T-helper 2 cell (primary cell): ENCODE measurements around the gene NEUROG2.
"Not testable (repeated sequence)": the region's sequence is repeated elsewhere in the genome, so short reads cannot be mapped to it uniquely, and the experiment has no call there.

Experiments used
- DNase-seq, 5 experiments: peaks; one replicate each; pipeline versions ENCODE4 v3.0.0 to v3.0.0-alpha.2; 2012 to 2022

Gene NEUROG2

DNA sequence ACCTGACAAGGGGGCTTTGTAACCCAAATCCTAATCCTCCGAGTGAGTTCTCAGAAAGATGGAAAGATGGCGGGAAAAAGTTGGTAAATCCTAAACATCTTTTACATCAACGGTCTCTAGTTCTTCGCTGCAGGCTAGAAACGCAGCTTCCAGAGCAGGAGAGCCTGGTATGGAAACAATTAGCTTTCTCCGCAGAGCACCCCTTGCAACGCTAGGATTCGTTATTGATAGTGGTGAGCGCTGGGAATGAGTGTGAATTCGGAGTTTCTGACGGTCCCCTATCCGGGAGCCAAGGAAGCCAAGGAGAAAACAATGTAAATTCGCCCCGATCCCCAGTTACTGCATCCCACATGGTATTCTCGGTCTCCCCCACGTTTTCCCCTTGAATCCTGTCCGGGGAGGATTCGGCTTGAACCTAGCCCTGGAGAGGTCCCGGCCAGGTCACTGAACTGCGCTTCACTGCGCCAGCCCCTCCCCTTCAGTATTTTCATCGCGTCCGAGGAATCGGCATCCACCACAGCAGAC, 4.7 kb upstream of the NEUROG2 start:
- no peak for DNase-seq

DNA sequence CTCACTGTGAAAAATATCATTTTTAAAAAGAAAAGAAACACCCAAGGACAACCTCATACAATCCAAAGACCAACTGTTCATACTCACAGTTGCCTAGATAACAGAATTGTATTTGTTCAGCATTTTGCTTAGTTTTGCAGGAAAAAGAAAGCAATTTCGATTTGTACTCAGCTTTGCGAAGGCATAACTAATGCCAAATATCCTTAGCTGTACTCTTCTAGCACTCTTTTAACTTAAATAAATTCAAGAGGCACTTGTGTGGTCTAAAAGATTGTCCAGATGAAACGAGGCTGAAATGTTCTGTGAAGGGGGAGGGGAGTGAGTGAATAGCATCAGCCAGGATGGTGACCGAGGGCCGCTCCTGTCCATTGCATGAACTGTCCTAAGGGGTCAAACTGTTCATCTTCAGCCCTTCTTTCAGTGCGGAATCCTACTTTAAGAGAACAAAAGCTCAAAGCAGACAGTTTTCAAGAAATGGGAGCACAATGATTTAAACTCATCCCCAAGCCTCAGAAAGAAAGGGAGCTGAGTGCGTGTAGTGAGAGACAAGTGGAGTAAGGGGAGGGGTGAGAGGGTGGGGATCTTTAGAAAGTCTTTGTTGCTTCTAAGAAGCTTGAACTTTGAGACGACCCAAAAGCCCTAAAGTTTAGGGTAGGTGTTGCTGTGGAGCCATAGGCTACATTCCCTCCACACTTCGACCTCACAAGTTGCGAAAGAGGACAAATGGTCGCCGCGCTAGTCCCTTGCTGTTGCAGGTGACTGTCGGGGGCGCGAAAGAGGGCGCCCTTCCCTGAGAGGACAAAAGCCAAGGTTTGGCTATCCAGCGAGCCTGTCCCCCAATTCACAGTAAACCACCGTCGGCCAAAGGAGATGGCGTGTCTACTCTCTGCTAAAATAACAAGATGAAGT, 4.0 kb upstream of the NEUROG2 start:
- DNase-seq, result no peak

DNA sequence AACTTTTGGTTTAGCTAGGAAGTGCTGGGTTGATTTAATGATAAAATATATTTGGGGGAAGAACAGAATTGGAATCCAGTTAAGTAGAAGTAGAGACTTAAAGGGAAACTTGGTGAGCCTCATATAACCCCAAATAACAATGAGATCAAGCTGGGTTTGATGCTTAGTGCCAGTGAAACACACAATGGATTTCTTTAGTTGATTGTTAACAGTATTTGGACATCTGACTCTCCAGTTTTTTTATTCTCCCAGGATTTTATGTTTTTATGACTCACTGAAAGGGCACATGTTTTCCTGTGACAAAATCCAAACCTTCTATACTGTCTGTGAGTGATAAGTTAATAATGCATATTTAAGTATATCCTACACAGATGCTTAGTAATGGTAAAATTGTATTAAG, 2.7 kb upstream of the NEUROG2 start:
- DNase-seq, result no peak

DNA sequence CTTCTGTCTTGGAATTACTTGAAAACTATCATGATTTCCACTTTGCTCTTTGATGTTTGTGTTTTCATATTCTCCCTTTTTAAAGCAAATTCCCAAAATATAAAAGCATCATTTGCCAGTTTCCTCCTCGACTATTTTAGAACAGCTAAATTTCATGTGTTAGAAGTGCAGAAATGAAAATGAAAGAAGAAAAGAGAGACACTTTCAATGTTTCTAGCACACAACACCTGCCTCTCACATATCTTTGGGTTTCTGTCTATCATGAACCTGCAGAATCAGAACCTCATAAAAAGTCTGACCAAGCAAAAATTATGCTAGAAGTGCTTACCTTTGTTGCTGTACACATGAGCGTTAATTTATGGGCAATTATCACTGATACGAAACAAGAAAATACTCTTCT, 1.9 kb upstream of the NEUROG2 start:
- DNase-seq, result no peak

DNA sequence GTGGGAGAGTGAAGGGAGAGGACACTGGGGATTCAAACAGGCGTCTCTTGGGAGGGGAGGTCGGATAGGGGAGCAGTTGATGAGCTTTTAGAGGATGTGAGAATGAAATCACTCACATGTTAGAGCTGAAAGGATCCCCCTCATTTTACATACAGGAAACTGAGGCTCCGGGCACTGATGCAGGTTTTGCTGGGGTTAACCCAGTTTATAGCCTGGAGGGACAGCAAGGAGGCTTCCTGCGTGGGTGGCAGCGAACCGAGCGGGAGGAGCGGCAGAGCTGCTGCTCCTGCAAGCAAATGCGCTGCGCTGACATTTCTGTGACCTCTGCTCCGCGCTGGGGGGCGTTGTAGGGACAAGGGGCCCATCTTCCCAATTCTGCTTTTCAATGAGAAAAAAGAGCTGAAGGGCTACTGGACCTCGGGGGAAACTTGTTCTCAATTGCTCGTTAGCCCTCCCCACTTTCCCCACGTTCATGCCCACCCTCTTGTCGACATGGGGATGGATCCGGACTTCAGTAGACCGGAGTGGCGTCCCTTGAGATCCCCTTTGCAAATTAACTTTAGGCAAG, 1.2 kb upstream of the NEUROG2 start:
- peak in 1 of 5 experiments; percentile 6 for DNase-seq

DNA sequence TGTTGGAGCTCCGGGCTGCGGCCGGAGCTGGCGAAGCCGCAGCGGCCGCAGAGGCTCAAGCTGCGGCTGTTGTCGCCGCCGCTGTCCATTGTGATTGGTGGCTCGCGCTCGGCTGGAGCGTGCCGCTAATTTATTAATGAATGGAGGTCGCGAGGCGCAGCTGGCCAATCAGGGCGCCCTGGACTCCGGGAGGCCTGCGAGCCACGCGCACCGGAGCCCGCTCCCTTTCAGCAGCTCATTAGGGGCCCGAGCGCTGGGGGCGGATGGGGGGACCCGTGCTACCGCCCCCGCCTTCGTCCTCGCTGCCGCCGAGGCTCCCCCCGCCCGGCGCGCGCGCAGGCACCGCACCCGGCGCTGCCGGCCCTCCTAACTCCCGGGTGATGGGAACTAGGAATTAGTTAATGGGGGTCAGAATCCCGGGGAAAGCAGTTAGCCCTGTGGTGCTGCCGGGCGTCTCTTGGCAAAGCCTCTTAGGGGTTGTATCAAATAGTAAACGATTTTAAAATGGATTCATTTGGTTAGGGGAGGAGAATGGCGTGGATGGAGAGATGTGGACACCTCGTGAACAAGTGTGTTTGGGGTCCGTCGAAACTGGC, 589 bp upstream of the NEUROG2 start:
- no peak for DNase-seq

DNA sequence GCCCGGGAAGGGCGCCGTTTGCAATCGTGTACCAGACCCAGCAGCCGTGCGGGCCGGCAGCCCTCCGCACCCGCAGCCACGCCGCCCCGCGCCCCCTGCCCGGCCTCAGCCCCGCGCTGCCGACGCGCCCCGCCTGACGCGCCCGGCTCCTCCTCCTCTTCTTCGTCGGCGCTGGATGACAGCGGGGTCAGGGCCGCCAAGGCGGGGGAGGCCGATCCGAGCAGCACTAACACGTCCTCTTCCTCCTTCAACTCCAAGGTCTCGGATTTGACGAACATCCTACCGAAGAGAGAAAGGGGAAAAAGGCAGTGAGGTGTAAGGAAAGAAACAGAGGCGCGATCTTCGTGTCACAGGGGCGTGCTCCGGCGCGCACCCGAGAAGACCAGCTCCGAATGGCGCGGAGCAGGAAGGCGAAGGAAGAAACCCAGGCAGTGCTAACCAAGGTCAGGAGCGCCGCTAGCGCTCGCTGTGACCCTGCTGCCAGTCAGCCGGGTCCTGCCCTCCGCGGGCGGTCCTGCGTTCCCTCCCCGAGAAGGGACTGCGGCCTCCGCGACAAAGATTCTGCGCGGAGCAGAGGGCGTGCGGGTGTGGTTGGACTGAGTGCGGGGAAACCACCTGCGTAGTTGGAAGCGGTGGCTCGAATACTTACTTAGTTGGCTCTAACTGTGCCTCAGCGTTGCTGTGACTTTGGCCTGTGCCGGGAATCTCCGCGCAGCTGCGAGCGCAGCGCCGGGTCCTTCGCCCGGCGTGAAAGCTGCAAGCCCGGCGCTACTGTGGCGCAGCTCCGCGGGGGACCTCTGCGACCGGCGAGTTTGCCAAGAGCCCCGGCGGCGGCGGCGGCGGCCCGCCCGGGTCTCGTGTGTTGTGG, 548 bp downstream of the NEUROG2 start:
- peak in 2 of 5 experiments; percentile 13 to 51 for DNase-seq

DNA sequence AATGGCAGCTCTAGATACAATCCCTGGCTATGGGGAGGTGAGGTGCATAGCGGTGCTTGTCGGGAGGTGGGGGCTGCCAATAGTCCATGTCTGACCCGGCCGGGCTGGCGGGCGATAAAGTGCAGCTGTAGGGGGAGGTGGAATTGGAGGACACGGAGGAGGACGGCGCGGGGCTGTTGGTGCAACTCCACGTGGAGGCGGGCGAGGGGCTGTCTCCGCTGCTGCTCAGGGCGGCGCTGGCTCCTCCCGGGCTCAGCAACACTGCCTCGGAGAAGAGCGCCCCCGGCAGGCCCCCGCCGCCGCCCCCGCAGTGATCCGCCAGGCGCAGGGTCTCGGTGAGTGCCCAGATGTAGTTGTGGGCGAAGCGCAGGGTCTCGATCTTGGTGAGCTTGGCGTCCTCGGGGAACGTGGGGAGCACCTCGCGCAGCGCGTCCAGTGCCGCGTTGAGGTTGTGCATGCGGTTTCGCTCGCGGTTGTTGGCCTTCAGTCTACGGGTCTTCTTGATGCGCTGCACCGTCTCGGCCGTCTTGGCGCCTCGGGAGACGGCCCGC, 1.3 kb downstream of the NEUROG2 start:
- no peak for DNase-seq

DNA sequence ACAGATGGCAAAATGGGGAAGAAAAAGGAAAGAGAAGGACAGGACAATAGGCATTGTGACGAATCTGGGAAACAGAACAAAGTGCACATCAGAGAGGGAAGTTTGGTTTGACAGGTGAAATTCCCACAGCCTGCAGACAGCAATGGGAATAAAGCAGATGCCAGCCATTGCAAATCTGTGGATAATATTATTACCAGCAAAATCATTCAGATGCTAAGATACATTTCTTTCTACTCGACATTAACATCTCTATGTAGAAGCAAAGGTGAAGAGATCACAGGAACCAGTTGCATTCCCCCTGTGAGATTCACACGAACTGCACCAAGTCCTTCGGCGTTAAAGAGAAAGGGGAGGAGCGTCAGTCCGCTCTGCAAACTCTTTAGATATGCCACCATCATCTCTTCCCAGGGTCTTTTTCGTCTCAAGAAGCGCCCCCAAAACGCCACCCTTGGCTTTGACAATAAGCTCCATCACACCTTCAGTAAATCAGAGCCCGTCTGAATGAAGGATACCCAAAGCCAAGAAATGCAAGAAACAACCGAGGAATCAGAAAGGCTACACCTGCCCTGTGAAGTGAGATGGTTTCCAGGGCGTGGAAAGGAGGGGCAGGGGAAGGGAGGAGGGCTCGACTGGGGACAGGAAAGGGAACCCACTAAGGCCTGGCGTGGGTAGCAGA, 1.9 kb downstream of the NEUROG2 start:
- DNase-seq, result peak in 1 of 5 experiments; percentile 41

DNA sequence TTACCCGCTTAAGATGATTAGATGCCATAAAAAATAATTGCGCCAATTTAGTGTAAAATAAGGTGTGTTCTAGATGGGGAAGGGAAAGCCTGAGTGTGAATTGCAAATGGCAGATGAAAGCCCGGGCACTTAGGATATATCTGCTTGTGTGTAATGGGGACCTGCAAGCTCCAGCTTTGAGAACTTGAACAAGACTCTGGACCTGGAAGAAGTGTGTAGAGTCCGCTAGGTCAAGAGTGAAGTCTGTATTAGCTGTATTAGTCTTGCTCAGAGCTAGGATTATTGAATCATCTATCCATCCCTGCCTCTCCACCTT, 4.2 kb downstream of the NEUROG2 start:
- no peak for DNase-seq

DNA sequence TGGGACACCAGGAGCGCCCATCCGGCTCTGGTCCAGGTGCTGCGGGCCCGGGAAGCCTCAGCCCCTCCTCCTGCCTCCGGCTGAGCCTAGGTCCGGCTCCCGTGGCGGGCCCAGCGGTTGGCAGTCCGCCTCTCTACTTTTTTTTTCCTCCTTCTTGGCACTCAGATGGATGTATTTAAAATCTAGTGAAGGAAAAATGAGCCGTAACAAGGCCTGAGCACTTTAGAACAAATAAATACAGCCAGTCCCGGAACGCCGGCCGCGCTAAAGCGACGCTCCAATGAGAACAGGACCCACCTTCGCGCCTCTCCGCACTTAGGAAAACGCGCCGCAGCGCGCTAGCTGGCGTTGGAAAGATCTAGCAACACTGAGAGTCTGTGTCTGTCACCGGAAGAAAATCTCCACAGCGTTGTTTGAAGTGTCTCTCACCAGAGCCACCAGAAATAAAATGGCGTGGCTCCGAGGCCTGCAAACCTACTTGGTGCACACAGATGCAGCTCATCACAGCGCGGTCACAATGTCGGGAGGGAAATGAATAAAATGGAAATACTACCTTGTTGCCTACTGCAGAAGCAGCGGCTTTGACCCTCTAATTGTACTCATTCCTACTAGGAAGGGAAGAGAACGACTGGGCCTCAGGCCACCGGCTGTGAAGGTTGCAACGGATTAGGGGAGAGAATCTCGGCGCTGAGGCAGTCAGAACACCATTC, 4.7 kb downstream of the NEUROG2 start:
- no peak for DNase-seq

DNA sequence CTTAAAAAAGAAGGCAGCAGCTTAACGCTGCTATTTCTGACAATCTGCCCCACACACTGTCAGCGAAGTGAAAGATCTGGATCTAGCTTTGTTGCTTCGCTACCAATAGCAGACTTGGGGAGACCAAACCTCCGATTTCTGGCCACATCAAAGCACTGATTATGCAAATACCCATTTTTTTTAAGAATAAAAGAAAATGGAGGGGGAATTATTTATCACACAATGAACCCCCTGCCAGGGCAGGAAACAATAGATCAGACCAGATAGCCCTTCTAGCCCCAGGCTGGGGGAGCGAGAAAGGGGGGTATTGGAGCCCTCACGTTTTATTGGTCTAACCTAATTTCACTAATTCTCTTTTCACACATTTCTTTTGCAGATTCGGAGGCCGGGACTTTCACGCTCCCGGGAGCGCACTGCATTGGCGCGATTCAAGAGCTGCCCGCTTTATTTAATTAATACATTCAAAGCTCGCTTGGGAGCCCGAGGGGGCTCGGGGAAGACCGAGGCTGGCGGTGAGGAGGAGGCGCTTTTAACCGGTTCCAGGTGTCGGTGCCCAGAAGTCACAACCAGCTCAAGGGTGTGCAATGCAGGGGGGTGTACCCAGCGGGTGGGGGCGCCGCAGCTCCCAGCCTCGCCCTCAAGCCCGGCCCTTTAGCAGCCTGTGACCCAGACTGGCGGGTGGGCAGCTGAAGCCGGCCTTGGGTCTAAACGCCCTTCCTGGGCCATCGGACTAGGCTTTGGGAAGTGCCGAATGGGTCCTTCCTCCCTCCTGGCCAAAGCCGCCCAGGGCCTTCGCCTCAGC, 5.5 kb downstream of the NEUROG2 start:
- peak in 1 of 5 experiments; percentile 5 for DNase-seq

DNA sequence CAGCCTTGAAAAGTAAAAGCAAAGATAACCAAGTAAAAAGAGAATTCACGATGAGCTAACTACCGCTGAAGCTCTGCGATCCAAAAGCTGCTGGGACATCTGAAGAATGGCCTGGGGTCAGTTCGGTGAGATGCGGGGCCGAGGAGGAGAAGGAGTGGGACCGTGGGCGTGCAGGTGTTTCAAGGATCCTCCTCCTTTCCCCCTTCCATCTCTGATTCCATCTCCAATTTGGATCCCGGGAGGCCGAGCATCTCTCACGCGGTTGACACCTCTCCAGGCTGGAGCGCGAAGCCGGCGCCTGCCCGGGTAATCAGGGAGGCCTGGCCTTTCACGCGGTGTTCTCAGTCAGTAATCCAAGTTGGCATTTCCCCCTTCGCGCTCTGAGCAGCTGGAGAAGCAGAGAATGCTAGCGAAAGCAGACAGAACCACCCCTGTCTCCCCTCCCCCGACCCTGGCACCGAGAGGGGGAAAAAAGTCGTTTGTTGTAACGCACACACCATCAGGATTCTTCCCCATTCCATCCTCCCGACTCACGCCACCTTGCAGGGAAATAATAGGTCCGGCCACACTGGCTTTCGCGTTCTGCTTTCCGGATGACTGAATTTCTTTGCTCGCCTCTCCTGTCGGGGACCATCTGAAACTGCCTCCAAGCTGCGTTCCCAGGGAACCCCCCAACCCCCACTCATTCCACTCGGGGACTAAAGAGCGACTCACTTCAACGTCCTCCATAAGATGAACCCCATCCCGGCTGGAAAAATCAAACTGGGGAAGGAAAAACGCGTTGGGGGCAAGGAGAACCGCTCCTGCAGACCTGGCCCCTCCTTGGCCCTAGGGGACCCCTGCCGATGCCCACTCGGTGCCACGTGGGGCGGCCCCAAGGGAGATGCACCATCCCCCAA, 6.5 kb downstream of the NEUROG2 start:
- no peak for DNase-seq

DNA sequence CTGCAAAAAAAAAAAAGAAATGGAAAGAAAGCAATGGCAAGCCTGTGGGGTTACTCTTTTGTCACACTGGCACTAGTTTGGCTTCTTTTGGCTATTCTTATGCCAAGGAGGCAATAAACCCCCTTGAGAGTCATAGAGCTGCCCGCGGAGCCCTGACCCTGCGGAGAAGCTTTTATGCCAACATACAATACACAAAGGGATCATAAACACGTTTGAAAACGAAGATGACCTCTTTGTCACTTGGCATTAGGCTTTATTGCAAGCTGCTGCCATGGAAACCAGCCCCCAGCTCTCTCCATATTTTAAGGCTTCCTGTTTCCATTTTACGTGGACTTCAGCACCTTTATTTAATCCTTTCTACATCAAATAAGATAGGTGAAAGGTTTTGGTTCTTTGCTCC, 7.6 kb downstream of the NEUROG2 start:
- DNase-seq, result no peak

DNA sequence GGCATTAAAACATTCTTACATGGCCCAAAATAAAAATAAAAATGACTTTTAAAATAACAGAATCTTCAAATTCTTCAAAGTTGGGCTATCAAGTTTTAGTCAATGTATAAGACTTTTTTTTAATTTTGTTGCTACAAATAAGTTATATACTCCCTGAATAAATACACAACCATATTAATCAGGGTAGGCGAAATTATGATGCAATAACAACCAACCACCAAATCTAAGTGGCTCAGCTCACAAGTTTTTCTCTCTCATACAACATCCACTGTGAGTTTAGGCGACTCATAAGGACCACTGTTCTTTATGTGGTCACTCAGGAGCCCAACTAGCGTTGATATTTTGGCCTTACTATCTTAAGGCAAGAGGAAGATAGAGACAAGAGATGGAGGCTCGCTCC, 11.2 kb downstream of the NEUROG2 start:
- no peak for DNase-seq

DNA sequence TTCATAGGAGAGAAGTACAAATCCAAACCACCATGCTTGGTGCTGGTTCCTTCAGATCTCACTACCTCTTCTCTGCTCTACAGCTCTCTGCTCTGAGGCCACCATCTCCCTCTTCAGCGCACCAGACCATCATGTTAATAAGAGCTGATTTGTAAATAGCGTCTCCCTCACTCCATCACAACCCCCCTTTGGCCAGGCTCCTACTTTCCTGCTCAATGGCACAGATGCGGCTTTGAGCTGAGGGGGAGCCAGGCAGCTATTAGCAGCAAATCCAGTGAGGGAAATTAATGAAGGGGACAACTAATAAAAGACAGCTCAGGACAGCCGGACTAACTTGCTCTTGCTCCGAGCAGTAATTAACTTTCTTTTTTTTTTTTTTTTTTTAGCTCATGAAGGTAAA, 13.1 kb downstream of the NEUROG2 start:
- no peak for DNase-seq

DNA sequence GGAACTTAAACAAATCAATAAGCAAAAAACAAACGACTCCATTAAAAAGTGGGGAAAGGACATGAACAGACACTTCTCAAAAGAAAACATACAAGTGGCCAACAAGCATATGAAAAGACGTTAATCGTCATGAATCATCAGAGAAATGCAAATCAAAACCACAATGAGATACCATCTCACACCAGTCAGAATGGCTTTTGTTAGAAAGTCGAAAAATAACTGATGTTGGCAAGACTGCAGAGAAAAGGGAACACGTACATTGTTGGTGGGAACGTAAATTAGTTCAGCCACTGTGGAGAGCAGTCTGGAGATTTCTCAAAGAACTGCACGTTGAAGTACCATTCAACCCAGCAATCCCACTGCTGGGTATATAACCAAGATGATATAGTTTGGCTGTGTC, 23.7 kb downstream of the NEUROG2 start:
- DNase-seq, result peak in 1 of 5 experiments; percentile 12

DNA sequence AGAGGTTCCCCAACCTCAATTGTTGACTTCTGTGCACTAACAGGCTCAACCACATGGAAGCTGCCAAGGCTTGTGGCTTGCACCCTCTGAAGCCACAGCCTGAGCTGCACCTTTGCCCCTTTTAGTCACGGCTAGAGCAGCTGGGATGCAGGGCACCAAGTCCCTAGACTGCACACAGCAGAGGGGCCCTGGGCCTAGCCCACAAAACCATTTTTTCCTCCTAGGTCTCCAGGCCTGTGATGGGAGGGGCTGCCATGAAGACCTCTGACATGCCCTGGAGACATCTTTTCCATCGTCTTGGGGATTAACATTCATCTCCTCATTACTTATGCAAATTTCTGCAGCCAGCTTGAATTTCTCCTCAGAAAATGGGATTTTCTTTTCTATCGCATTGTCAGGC, 25.2 kb downstream of the NEUROG2 start:
- DNase-seq, result not testable (repeated sequence)

DNA sequence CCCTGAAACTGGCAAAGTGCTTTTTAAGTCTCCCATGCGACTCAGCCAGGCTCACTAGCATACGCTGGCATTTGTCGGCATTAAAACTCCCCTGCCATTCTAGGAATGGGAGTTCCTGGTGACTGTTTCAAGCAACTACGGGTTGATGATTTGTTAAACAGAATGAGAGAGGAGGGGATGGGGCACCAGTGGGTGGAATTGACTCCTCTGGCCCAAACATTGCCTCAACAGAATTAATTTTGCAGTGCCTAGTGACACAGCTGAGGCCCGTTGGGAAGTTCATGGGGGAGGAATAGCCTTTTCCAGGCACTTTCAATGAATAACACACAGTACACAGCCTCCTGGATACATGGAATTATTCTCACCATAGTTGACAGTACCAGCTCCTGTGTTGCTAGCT, 30.1 kb downstream of the NEUROG2 start:
- no peak for DNase-seq
